Suprapubic skin (tissue), 4 donors: ENCODE data around the gene MYO16. TPM values are rescaled to one million over a fixed set of nuclear protein-coding genes. Genes with fewer than 3 reads are reported as not detected.

Experiments
- DNase-seq, 2 donors: peaks; one replicate each; pipeline ENCODE4 v3.0.0-alpha.2; 2019; ENCODE audit warnings: low spot score in 2 of 2
- H3K27ac ChIP-seq: fragments of 200-600 bp; sonication (generic); one replicate; pipeline ENCODE4 v1.5.1; 2019
- H3K27me3 ChIP-seq: fragments of 200-600 bp; sonication (generic); one replicate; pipeline ENCODE4 v1.5.1; 2019
- H3K36me3 ChIP-seq: fragments of 200-600 bp; sonication (generic); one replicate; pipeline ENCODE4 v1.5.1; 2019
- H3K4me1 ChIP-seq: fragments of 200-600 bp; sonication (generic); one replicate; pipeline ENCODE4 v1.5.1; 2019
- H3K4me3 ChIP-seq: fragments of 200-600 bp; sonication (generic); one replicate; pipeline ENCODE4 v1.5.1; 2019; ENCODE audit warnings: mild to moderate bottlenecking
- H3K9me3 ChIP-seq: fragments of 200-600 bp; sonication (generic); one replicate; pipeline ENCODE4 v1.5.1; 2019
- EP300 ChIP-seq: sonication (generic); formaldehyde crosslinking; IDR thresholded peaks from one replicate; pipeline ENCODE4 v1.6.1; 2017; ENCODE audit warnings: antibody characterized with exemption
- POLR2A ChIP-seq, 2 donors: fragments of 450-650 bp; IDR thresholded peaks; one replicate each; pipeline ENCODE4 v1.6.1; 2017; ENCODE audit warnings: antibody characterized with exemption in 2 of 2, mild to moderate bottlenecking in 2 of 2, moderate library complexity in 2 of 2
- POLR2AphosphoS5 ChIP-seq, 3 donors: sonication (generic); formaldehyde crosslinking; IDR thresholded peaks; one replicate each; pipeline ENCODE4 v1.6.1; 2017; ENCODE audit warnings: antibody characterized with exemption in 3 of 3
- WGBS: methylation state at CpG from one replicate; pipeline ENCODE4 v1.1.5; 2018; 5-methylcytosine and 5-hydroxymethylcytosine counted together
- total RNA-seq, 4 donors: library from RNA; depleted of rRNA; stranded (reverse); fragments of >200 nt; gene quantifications; one replicate each; pipeline ENCODE4 v1.1.0, GENCODE V29; 2016
- TF ChIP-seq, protein P1 (sequence below), 2 donors: fragments of 200-600 bp in 1 of 2; fragments of 450-650 bp in 1 of 2; sonication (generic) in 1 of 2; IDR thresholded peaks; one replicate each; pipeline ENCODE4 v1.5.1; 2016 to 2019; ENCODE audit warnings: antibody characterized with exemption in 2 of 2, mild to moderate bottlenecking in 1 of 2, moderate library complexity in 1 of 2

Gene MYO16
- total RNA-seq, 4 donors from 2014 or later = 0.08 to 0.98 (median 0.25) TPM

DNA sequence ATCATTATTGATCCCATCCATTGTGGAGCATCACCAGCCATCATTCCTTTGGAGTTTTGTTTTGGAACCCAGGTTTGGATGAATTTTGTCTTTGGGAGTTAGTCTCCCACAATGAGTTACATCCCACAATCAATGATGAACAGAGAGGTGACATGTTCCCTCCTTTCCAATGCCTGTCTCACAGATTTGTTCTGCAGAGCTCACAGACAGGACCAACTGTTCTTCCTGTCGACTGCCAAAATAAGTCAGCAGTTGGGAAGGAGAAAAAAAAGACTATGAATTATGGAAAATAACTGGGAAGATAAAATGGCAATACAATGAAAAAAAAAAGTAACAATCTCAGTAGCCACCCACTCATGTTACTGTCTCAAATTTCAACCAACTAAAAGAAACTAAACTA, 489.1 kb downstream of the MYO16 start:
- no peak for TF ChIP-seq POLR2A (IDR thresholded peaks at IDR 0.05)
- TF ChIP-seq POLR2AphosphoS5 (IDR thresholded peaks at IDR 0.05) = no peak
- TF ChIP-seq, protein P1, sequence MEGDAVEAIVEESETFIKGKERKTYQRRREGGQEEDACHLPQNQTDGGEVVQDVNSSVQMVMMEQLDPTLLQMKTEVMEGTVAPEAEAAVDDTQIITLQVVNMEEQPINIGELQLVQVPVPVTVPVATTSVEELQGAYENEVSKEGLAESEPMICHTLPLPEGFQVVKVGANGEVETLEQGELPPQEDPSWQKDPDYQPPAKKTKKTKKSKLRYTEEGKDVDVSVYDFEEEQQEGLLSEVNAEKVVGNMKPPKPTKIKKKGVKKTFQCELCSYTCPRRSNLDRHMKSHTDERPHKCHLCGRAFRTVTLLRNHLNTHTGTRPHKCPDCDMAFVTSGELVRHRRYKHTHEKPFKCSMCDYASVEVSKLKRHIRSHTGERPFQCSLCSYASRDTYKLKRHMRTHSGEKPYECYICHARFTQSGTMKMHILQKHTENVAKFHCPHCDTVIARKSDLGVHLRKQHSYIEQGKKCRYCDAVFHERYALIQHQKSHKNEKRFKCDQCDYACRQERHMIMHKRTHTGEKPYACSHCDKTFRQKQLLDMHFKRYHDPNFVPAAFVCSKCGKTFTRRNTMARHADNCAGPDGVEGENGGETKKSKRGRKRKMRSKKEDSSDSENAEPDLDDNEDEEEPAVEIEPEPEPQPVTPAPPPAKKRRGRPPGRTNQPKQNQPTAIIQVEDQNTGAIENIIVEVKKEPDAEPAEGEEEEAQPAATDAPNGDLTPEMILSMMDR (IDR thresholded peaks at IDR 0.05) = no peak
- no peak for TF ChIP-seq EP300
- DNase-seq = no peak
- WGBS = 73% methylated on average over 1 of the region's 1 CpG

DNA sequence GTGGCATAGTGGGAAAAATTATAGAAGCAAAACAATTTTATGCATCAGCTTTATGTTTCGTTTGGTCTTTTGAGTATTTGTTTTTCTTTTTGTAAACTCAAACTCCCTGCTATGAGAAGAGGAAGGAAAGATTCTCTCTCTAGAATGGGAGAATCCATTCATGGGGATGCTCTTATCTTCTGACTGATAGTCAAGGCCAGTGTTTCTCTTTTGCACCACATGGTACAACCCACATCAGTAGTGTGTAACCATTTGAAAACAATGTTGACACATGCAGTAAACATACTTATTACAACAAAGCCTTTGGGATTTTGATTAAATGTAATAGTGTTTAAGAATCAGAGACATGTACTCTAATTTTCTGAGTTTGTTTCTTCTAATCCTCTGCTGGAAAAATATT, 490.5 kb downstream of the MYO16 start:
- no peak overlapping the region for H3K4me3 ChIP-seq
- no peaks in the 10 kb centered on the region for H3K36me3 ChIP-seq
- no peak for TF ChIP-seq EP300
- TF ChIP-seq POLR2AphosphoS5 (IDR thresholded peaks at IDR 0.05) = no peak
- TF ChIP-seq, protein P1 (IDR thresholded peaks at IDR 0.05) = no peak
- no peak for TF ChIP-seq POLR2A (IDR thresholded peaks at IDR 0.05)
- H3K9me3 ChIP-seq = no peaks in the 10 kb centered on the region
- H3K27me3 ChIP-seq = no peaks in the 10 kb centered on the region
- H3K4me1 ChIP-seq = no peaks in the 10 kb centered on the region
- no peak overlapping the region for H3K27ac ChIP-seq
- DNase-seq = no peak
- 63% methylated on average over 1 of the region's 1 CpG for WGBS

More for the DNA sequence above, 489.1 kb downstream of the MYO16 start:
- no peak overlapping the region for H3K27ac ChIP-seq
- H3K9me3 ChIP-seq = no peaks in the 10 kb centered on the region
- no peaks in the 10 kb centered on the region for H3K4me1 ChIP-seq
- no peak overlapping the region for H3K4me3 ChIP-seq
- no peaks in the 10 kb centered on the region for H3K36me3 ChIP-seq
- H3K27me3 ChIP-seq = no peaks in the 10 kb centered on the region

DNA sequence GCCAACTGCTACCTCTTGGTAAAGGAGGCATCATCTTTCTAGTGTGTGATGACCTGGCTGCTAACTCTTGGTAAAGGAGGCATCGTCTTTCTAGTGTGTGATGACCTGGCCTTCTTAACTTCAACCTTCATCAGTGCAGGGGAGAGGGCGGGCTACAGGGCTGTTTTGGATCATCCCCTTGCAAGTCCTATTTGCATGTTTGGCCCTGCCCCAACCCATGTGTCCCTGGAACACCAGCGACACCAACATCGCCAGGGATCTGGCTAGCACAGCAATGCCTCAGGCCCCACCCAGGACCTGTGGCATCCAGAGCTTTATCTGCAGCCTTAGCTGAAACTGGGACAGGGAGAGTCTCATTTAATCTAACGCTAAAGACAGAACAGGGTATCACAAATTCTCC, 492.4 kb downstream of the MYO16 start:
- Histone ChIP-seq H3K9me3 (no peaks in the 10 kb centered on the region), H3K4me1 (no peaks in the 10 kb centered on the region), H3K27me3 (no peaks in the 10 kb centered on the region), H3K36me3 (no peaks in the 10 kb centered on the region), H3K27ac (no peak overlapping the region), H3K4me3 (no peak overlapping the region)
- WGBS = 87% methylated on average over 5 of the region's 5 CpGs
- no peak for DNase-seq
- TF ChIP-seq EP300 = no peak
- TF ChIP-seq POLR2A (IDR thresholded peaks at IDR 0.05) = no peak
- TF ChIP-seq, protein P1 (IDR thresholded peaks at IDR 0.05) = no peak
- TF ChIP-seq POLR2AphosphoS5 (IDR thresholded peaks at IDR 0.05) = no peak

DNA sequence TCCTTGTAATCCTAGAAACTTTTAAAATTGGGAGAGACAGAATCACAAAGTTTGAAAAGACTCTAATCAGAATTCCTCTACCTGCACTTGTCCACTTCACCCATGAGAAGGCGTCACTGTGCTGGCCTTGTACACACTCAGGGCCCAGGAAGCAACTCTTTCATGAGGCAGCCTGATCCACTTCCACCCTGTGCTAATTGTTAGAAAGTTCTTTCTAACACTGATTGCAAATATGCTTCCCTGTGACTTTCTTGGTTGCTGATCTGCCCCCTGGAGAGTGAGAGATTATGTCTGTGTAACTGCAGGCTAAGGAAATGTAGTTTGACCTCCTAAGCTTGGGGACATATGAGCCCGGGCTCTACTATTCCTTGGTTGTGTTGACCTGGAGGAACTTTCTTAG, 494.6 kb downstream of the MYO16 start:
- Histone ChIP-seq H3K36me3 (no peaks in the 10 kb centered on the region), H3K4me1 (no peaks in the 10 kb centered on the region), H3K27ac (no peak overlapping the region), H3K4me3 (no peak overlapping the region), H3K27me3 (no peaks in the 10 kb centered on the region), H3K9me3 (no peaks in the 10 kb centered on the region)
- TF ChIP-seq POLR2AphosphoS5 (IDR thresholded peaks at IDR 0.05) (no peak), POLR2A (IDR thresholded peaks at IDR 0.05) (no peak), EP300 (no peak)
- TF ChIP-seq, protein P1 (IDR thresholded peaks at IDR 0.05) = no peak
- 94% methylated on average over 2 of the region's 2 CpGs for WGBS
- DNase-seq = no peak

DNA sequence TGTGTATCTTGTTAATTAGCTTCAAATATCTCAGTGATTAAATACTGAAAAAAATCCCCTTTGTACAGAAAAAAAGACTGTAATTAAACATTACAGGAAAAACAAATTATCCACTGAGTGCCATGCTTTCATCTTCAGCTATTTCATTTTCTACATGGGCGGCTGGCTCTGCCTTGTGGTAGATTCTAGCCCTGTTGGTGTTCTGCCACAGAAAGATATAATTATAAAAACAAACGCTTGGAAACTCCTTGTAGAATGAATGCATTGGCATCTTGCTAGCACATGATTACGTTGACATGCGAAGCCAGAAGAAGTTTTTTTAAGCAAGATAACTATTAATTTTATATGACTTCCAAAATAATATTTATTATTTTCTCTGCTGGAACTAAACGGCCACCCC, 496.8 kb downstream of the MYO16 start:
- no peaks in the 10 kb centered on the region for H3K4me1 ChIP-seq
- 52% methylated on average over 5 of the region's 5 CpGs for WGBS
- TF ChIP-seq POLR2AphosphoS5 (IDR thresholded peaks at IDR 0.05) (no peak), EP300 (no peak), POLR2A (IDR thresholded peaks at IDR 0.05) (no peak)
- TF ChIP-seq, protein P1 (IDR thresholded peaks at IDR 0.05) = no peak

More for the DNA sequence above, 496.8 kb downstream of the MYO16 start:
- H3K27ac ChIP-seq = no peak overlapping the region
- H3K27me3 ChIP-seq = no peaks in the 10 kb centered on the region
- H3K36me3 ChIP-seq = no peaks in the 10 kb centered on the region
- no peaks in the 10 kb centered on the region for H3K9me3 ChIP-seq
- no peak overlapping the region for H3K4me3 ChIP-seq
- no peak for DNase-seq
